Stimulated activated CD4-positive, alpha-beta T cell treated with anti-CD3 and anti-CD28 coated beads, Interleukin-1b, Interleukin-23, amount 100 ng/mL, for 24 hours (primary cell): Measurements from ENCODE around the gene KIF5A.
A peak's percentile ranks its signal among the peaks of the same experiment; 100 is the strongest.

Source experiments
- DNase-seq, 4 experiments: peaks; one replicate each; pipeline ENCODE4 v3.0.0-alpha.2; 2020; ENCODE audit warnings: low read depth in 4 of 4, low spot score in 1 of 4

Gene KIF5A

GRCh38 chr12:57618966-57619433 is 69.2 kb downstream of the KIF5A start:
- DNase-seq, result no peak

DNA sequence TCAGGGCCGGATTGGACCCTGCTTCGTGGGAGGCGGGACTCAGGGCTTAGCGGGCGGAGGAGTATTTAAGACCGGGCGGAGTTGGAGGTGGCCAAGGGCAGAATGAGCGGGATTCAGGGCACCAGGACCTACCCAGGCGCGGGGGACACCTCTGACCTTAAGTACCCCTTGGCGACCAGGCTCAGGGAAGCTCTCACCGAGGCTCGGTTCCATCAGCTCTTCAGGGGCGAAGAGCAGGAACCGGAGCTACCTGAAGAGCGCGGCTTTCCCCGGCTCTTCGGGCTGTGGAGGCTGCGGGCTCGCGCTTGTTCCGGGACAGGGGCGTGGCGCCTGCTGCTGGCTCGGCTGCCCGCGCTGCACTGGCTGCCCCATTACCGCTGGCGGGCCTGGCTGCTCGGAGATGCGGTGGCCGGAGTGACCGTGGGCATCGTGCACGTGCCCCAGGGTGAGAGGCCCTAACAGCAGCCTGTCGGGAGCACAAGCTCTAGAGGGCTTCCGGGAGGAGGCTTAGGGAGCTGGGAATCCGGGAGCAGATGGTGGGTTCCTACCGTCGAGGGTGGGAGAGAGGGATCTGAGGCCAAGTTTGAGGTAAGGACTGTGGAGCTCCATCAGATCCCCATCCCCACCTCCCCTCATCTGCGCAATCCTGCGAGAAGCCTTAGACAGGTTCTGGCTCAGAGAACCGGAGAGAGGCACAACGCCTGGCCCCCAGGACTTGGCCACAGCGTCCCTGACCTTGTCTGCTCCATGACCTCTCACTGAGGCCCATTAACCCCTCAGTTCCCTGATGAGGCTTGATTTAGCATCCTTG is 69.8 kb downstream of the KIF5A start:
- DNase-seq, result no peak

DNA sequence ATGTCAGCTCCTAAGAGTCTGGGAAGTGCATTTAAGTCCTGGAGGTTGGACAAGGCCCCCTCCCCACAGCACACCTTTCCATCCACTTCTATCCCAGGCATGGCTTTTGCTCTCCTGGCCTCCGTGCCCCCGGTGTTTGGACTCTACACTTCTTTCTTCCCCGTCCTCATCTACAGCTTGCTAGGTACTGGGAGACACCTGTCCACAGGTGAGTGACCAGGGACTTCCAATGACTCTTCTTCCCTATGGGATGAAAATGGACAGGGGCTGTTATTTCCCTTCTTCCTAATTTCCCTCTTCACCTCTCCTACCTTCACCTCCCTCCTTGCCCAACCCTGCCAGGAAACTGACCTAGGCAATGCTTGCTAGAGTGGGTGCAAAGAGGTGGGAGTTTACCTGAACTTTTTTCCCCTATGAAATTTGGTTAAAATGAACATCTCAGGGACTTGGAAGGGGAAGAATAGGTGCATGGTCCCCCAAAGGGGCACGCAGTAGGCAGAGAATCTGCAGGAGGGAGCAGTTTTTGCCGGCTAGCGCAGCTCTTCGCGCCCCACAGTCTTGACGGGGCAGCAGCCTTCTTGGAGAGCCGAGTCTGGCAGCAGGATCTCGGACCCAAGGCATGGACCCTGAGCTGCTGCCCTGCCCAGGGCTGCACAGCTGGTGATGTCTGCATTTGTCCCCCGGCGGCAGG is 70.5 kb downstream of the KIF5A start:
- DNase-seq, result no peak

DNA sequence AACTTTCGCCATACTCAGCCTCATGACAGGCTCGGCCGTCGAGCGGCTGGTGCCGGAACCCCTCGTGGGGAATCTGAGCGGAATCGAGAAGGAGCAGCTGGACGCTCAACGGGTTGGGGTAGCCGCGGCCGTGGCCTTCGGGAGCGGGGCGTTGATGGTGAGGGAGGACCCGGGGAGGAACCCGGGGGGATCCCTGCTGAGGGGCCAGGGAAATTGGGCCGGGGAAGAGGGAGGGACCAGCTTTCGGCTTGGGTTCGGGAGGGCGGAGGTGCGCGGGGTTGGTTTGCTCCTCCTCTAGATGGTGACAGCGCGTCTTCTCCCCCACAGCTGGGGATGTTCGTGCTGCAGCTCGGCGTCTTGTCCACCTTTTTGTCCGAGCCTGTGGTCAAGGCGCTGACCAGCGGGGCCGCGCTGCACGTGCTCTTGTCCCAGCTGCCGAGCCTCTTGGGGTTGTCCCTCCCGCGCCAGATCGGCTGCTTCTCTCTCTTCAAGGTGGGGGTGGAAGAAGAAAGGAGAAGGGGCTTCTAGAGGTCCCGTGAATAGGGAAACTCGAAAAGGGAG is 71.2 kb downstream of the KIF5A start:
- no peak for DNase-seq

DNA sequence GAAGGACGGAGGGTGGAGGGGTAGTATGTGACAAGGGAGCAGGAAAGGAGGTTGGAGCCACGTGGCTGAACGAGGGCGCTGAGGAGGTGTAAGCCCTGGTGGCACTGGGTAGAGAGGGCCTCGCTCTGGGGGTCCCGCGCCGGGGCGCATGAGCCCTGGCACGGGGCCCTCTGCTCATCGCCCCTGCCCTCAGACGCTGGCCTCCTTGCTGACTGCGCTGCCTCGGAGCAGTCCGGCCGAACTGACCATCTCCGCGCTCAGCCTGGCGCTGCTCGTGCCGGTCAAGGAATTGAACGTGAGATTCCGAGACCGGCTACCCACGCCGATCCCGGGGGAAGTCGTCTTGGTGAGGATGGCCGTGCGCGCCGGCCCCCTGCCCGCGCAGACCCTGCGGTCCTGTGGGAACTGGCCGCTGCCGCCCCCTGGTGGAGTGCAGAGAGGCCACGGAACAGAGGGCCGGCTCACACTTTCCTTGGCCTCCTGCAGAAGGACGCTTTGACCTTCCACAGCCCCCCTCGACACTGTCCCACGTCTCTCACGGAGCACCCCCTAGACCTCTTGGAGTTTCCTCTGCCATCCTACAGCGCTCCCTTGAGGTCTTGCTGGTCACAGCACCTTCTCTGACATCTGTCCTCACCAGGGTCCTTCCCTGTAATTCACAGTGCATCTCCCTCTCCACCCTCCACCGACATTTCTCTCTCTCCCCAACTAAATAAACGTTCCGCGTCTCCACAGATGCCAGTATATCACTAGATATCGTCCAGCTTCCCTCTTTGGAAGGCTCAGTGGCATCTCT is 71.9 kb downstream of the KIF5A start:
- DNase-seq, result peak in 2 of 4 experiments; percentile 42 to 56

- no peak for DNase-seq
Measured at GRCh38 chr12:57622293-57623245, 72.7 kb downstream of the KIF5A start.

GRCh38 chr12:57623385-57623784 is 73.5 kb downstream of the KIF5A start:
- no peak for DNase-seq

DNA sequence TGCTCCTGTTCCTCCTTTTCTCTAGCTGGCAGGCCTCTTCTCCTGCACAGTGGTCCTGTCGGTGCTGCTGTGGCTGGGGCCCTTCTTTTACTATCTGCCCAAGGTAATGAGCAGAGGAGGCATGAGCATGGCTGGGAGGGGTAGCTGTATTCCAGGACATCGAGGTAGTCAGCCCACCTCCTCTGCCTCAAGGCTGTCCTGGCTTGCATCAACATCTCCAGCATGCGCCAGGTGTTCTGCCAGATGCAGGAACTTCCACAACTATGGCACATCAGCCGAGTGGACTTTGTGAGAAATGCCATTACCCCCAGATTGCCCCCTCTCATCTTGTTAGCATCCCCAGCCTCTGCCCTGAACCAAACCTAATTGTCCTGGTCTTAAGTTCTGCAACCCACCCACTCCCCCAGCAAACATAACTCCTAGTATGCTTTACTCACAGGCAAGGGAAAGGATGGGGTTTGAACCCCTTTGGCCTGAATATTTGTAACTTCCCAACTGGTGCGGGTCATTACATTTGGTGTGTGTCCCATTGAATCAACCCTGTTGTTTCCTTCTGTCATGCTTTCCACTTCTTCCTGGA is 74.1 kb downstream of the KIF5A start:
- DNase-seq, result no peak

GRCh38 chr12:57624441-57625220 is 74.8 kb downstream of the KIF5A start:
- DNase-seq, result no peak

GRCh38 chr12:57625261-57626032 is 75.6 kb downstream of the KIF5A start:
- DNase-seq, result no peak

- DNase-seq, result no peak
Measured at GRCh38 chr12:57626111-57626920, 76.5 kb downstream of the KIF5A start.

DNA sequence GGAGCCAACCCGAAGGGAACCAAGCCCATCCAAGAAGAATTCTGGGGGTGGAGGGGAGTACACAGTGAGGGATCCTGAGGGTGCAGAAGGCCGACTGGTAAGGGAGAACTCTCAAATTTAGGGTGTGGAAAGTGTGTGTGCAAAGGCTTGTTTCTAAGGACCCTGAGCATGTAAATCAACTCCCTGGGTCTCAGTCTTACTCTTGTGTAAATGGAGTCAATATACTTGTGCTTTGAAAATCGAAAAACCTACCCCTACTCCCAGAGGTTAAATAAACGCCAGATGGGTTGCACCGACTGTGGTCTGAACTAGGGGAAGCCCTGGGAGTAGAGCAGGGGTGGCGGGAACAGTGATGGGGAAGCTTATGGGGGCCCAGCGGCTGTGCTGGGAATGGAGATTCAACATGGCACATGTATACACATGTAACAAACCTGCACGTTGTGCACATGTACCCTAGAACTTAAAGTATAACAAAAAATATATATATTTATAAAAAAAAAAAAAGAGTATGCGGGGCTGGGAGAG is 77.1 kb downstream of the KIF5A start:
- no peak for DNase-seq

GRCh38 chr12:57627501-57628279 is 77.8 kb downstream of the KIF5A start:
- no peak for DNase-seq

GRCh38 chr12:57628280-57629191 is 78.7 kb downstream of the KIF5A start:
- no peak for DNase-seq

DNA sequence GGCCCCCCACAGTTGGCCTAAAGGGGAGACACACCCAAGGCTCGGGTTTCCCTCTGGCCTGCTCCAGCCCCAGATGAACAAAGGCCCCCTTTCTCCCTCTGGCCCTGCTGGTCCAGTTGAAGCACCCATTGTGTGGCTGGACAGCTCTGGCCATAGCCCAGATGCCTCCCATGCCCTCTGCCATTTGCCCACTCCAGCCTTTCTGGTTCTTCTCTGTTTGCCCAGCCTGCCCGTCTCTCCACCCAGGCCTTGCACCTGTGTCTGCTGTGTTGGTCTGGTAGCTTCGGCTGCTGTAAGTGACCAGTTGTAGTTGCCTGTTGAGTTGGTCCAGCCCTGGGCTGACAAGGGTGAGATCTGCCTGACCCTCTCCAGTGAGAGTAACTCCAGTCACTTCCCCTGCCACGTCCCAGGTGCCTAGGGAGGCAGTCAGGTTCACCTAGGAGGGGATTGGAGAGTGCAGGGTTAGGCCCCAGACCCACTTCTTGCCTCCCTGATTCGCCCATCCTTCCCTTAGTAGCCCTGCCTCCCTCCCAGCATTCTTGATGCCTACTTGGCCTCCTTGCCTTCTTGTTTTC is 80.1 kb downstream of the KIF5A start:
- no peak for DNase-seq
